Left lung (tissue), 14 donors: ENCODE measurements around the gene GPR173. TPM values are rescaled to one million over a fixed set of nuclear protein-coding genes. Genes with fewer than 3 reads are reported as not detected.

ENCODE experiments used
- ATAC-seq: fragments of 200-7000 bp; cut with Tn5 transposase; one replicate; pipeline ENCODE4 v1.9.1; 2020; ENCODE audit warnings: moderate library complexity
- DNase-seq, 4 donors: peaks; one replicate each; pipeline ENCODE4 v3.0.0-alpha.2; 2013 to 2020
- H3K27ac ChIP-seq, 2 donors: fragments of 200-600 bp; sonication (generic) in 1 of 2; one replicate each; pipeline versions ENCODE4 v1.5.0 to v1.8.0; 2020 to 2021
- H3K27me3 ChIP-seq, 2 donors: fragments of 200-600 bp; sonication (generic) in 1 of 2; one replicate each; pipeline versions ENCODE4 v1.5.0 to v1.8.0; 2020 to 2021
- H3K36me3 ChIP-seq, 2 donors: fragments of 200-600 bp; sonication (generic) in 1 of 2; one replicate each; pipeline versions ENCODE4 v1.5.0 to v1.8.0; 2020 to 2021
- H3K4me1 ChIP-seq, 2 donors: fragments of 200-600 bp; one replicate each; pipeline ENCODE4 v1.8.0; 2021
- H3K4me3 ChIP-seq, 2 donors: fragments of 200-600 bp; sonication (generic) in 1 of 2; one replicate each; pipeline versions ENCODE4 v1.5.0 to v1.8.0; 2020 to 2021; ENCODE audit warnings: mild to moderate bottlenecking in 1 of 2
- H3K9me3 ChIP-seq, 2 donors: fragments of 200-600 bp; sonication (generic) in 1 of 2; one replicate each; pipeline versions ENCODE4 v1.5.0 to v1.8.0; 2020 to 2021
- intact Hi-C, 2 donors: fragments of 100-400 bp; cut with DNase I; formaldehyde crosslinking; loops; one replicate each; pipeline versions ENCODE4 v1.11.2 to v1.14.2; 2022
- long read RNA-seq, 12 donors: library from polyadenylated mRNA in 2 of 12; unstranded in 2 of 12; transcript quantifications; one replicate each; pipeline ENCODE4 v2.0.0 and lab custom pipeline, GENCODE V29; 2019 to 2026
- polyA plus RNA-seq, 6 donors: library from polyadenylated mRNA; unstranded; fragments of 120-200 nt; gene quantifications; one replicate each; pipeline ENCODE4 v1.2.1, GENCODE V29; 2013; ENCODE audit not compliant: insufficient read length in 6 of 6
- total RNA-seq, 2 donors: library from RNA; stranded (reverse); fragmentation: NEBNext Ultra II Directional; extraction: Animal tissue kit (Norgen Biotek cat#: 25700); gene quantifications; one replicate each; pipeline ENCODE4 v1.2.1, GENCODE V29; 2021
- TF ChIP-seq, protein P1 (sequence below), 2 donors: fragments of 200-600 bp; sonication (generic) in 1 of 2; IDR thresholded peaks; one replicate each; pipeline versions ENCODE4 v1.5.0 to v1.8.0; 2021; ENCODE audit warnings: antibody characterized with exemption in 2 of 2
- donor health status: DM: no; HTN: yes; CAD: no.
- donor health status: DM: no; HTN: no; CAD: no.

GPR173 gene, protein sequence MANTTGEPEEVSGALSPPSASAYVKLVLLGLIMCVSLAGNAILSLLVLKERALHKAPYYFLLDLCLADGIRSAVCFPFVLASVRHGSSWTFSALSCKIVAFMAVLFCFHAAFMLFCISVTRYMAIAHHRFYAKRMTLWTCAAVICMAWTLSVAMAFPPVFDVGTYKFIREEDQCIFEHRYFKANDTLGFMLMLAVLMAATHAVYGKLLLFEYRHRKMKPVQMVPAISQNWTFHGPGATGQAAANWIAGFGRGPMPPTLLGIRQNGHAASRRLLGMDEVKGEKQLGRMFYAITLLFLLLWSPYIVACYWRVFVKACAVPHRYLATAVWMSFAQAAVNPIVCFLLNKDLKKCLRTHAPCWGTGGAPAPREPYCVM
- total RNA-seq (1 to 10 TPM; 2.0 to 3.6 TPM), polyA plus RNA-seq (10 to 100 TPM; 13.8 to 19.8 (median 15.4) TPM)
- long read RNA-seq, donor 1, full-length matches to known transcripts, result 1 of 1 reads
- long read RNA-seq, donor 1, partial matches to known transcripts, result 0 of 1 reads
- long read RNA-seq, donor 1, other reads (novel, unspliced or antisense), result 0 of 1 reads
- long read RNA-seq, donor 2, result 0 reads
- long read RNA-seq, donor 3, result 0 reads
- long read RNA-seq, donor 4, result 0 reads
- long read RNA-seq, donor 5, result 0 reads
- long read RNA-seq, donor 6, result 0 reads
- long read RNA-seq, donor 7, full-length matches to known transcripts, result 1 of 1 reads
- long read RNA-seq, donor 7, partial matches to known transcripts, result 0 of 1 reads
- long read RNA-seq, donor 7, other reads (novel, unspliced or antisense), result 0 of 1 reads
- long read RNA-seq, donor 8, full-length matches to known transcripts, result 1 of 1 reads
- long read RNA-seq, donor 8, partial matches to known transcripts, result 0 of 1 reads
- long read RNA-seq, donor 8, other reads (novel, unspliced or antisense), result 0 of 1 reads
- long read RNA-seq, donor 9, result 0 reads
- long read RNA-seq, donor 10, result 0 reads
- long read RNA-seq, donor 11, full-length matches to known transcripts, result 2 of 25 reads
- long read RNA-seq, donor 11, partial matches to known transcripts, result 23 of 25 reads
- long read RNA-seq, donor 11, other reads (novel, unspliced or antisense), result 0 of 25 reads
- long read RNA-seq, donor 12, full-length matches to known transcripts, result 1 of 1 reads
- long read RNA-seq, donor 12, partial matches to known transcripts, result 0 of 1 reads
- long read RNA-seq, donor 12, other reads (novel, unspliced or antisense), result 0 of 1 reads

DNA sequence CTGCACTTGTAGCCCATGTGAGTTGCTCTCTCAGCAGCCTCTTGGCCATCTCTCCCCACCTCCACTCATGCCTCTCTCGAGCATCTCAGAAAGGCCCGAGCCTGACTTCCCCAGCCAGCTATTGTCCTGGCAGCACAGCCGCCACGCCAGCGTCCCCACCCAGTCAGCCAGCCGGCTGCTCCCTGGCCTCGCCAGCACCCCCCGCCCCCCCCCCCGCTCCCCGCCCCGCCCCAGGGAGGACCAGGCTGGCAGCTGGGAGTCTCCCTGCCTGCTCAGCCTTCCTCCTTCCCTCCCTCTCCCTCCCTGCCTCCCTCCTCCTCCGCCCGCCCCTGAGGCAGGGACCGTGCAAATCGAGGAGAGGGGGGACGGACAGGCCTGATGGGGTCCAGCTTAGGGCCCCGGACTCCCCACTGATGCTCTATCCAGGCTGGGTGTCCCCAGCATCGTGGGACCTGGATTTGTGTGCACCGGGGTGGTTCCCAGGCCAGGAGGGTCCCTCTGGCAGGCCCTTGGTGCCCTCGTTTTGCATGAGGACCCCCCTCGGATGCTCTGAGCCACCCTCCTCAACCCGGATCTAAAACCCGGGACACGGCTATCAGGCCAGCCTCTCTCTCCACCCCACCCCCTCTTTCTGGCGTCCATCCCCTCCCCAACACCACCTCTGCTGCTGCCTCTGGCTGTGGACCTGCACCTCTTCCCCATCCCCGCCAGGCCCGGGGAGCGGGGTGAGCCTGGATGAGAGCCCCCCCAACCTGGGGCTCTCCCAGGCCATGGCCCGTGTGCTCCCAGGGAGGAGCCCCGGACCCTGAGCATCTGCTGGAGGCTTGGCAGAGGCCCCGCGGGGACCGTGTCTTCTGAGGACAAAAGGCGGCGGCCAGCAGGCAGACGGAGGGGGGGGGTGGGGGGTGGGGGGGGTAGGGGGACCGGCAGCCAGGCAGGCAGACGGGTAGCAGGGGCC lies at the start of gene GPR173:
Gene GPR173, plus strand, starts transcription at position 621 of the 958 bp plus-strand sequence. CDS start 27,833 bp downstream, outside the sequence.
- no peaks in the 10 kb centered on the region for H3K36me3 ChIP-seq
- ATAC-seq (peak; percentile 86), DNase-seq (peak in 3 of 4 donors; percentile 56 to 60 (median 58))
- H3K27me3 ChIP-seq, result peaks cover 0 to 6% of the 10 kb centered on the region in 2 donors
- no peaks in the 10 kb centered on the region for H3K9me3 ChIP-seq
- TF ChIP-seq, protein P1, sequence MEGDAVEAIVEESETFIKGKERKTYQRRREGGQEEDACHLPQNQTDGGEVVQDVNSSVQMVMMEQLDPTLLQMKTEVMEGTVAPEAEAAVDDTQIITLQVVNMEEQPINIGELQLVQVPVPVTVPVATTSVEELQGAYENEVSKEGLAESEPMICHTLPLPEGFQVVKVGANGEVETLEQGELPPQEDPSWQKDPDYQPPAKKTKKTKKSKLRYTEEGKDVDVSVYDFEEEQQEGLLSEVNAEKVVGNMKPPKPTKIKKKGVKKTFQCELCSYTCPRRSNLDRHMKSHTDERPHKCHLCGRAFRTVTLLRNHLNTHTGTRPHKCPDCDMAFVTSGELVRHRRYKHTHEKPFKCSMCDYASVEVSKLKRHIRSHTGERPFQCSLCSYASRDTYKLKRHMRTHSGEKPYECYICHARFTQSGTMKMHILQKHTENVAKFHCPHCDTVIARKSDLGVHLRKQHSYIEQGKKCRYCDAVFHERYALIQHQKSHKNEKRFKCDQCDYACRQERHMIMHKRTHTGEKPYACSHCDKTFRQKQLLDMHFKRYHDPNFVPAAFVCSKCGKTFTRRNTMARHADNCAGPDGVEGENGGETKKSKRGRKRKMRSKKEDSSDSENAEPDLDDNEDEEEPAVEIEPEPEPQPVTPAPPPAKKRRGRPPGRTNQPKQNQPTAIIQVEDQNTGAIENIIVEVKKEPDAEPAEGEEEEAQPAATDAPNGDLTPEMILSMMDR (IDR thresholded peaks at IDR 0.05), result no peak
- no peaks in the 10 kb centered on the region for H3K4me1 ChIP-seq
- peak within 1 kb of the TSS; percentile 15 to 24 for H3K4me3 ChIP-seq
- no peak within 1 kb of the TSS for H3K27ac ChIP-seq
- intact Hi-C loops, result no loop called here

DNA sequence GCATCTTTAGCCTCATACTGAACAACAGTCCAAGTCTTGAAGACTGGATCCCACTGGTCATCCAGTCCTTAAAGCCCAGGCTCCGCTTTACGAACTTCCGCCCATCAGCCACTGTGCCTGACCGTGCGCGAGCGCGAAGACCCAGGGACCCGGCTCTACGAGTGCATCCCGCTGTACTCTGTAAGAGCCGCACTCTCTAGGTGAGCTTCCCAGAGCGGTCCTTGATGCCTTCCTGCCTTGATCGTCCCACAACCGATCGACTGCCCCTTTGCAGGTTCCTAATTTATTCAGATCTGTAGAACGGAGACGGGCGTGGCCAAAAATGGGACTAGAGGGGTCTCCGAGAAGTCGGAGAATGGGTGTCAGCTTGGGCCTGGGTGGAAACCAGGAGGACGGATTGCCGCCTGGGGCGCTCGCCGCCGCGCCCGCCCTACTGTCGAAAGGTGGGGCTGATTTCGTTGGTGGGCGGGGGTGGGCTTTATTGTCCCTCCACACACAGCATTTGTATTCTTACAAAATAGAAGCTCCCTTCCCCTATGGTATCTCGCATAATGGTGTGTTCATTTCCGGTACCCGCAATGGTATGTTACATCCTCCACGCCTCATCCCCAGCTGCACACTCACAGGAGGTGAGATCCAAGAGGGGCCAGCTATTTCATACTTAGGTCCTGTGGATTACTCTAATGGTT lies 48.0 kb upstream of the GPR173 start:
- no peaks in the 10 kb centered on the region for H3K9me3 ChIP-seq
- no peak overlapping the region for H3K27ac ChIP-seq
- H3K4me1 ChIP-seq, result no peaks in the 10 kb centered on the region
- TF ChIP-seq, protein P1 (IDR thresholded peaks at IDR 0.05), result no peak
- H3K4me3 ChIP-seq, result no peak overlapping the region
- H3K36me3 ChIP-seq, result no peaks in the 10 kb centered on the region
- DNase-seq (no peak), ATAC-seq (no peak)
- intact Hi-C loops, result no loop called here
- H3K27me3 ChIP-seq, result peaks cover 5 to 13% of the 10 kb centered on the region in 2 donors

DNA sequence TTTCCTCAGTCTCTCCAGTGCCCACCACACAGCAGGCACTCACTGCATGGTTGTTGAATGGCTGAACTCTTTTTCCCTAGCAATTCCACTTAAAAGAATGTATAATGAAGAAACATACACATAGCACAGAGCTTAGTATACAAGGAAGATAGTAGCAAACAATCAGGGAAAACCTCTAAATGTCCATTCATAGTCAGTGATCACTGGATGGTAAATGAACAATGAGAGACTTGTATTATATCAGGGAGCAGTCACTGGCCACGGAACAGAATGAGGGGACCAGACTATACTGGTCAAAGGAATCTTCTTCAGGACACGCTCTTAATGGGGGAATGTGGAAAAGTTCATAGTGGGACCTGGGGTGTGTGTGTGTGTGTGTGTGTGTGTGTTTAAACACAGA lies 46.6 kb upstream of the GPR173 start:
- TF ChIP-seq, protein P1 (IDR thresholded peaks at IDR 0.05), result no peak
- Histone ChIP-seq H3K9me3 (no peaks in the 10 kb centered on the region), H3K27ac (no peak overlapping the region), H3K36me3 (no peaks in the 10 kb centered on the region), H3K4me1 (no peaks in the 10 kb centered on the region), H3K27me3 (peaks cover 5 to 13% of the 10 kb centered on the region in 2 donors), H3K4me3 (no peak overlapping the region)
- ATAC-seq (no peak), DNase-seq (no peak)
- intact Hi-C loops, result no loop called here

DNA sequence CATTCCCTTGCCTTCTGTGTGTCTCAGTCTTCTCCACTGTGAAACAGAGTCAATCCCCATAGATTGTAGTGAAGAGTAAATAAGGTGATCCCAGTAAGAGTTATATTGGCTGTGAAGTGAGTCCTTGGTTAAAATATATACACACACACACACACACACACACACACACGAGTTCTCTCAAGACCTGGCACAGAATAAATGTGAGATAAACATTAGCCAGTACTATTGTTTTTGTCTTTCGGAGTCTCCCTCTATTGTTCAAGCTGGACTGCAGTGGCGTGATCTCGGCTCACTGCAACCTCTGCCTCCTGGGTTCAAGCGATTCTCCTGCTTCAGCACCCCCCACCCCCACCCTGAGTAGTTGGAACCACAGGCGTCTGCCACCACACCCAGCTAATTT lies 45.5 kb upstream of the GPR173 start:
- H3K36me3 ChIP-seq, result no peaks in the 10 kb centered on the region
- TF ChIP-seq, protein P1 (IDR thresholded peaks at IDR 0.05), result no peak
- peaks cover 5 to 13% of the 10 kb centered on the region in 2 donors for H3K27me3 ChIP-seq
- H3K27ac ChIP-seq, result no peak overlapping the region
- H3K4me3 ChIP-seq, result no peak overlapping the region
- no peak for ATAC-seq
- no peaks in the 10 kb centered on the region for H3K4me1 ChIP-seq
- no peak for DNase-seq
- intact Hi-C loops, result no loop called here
- no peaks in the 10 kb centered on the region for H3K9me3 ChIP-seq
